GM19328 (cell line): Measurements from ENCODE around the gene JAG2.

Experiments used
- ATAC-seq: cut with Tn5 transposase; IDR thresholded peaks from one replicate; pipeline ENCODE4 v1.9.1; 2021; ENCODE audit warnings: mild to moderate bottlenecking, moderate library complexity; ENCODE audit not compliant: unreplicated experiment

JAG2 gene

DNA sequence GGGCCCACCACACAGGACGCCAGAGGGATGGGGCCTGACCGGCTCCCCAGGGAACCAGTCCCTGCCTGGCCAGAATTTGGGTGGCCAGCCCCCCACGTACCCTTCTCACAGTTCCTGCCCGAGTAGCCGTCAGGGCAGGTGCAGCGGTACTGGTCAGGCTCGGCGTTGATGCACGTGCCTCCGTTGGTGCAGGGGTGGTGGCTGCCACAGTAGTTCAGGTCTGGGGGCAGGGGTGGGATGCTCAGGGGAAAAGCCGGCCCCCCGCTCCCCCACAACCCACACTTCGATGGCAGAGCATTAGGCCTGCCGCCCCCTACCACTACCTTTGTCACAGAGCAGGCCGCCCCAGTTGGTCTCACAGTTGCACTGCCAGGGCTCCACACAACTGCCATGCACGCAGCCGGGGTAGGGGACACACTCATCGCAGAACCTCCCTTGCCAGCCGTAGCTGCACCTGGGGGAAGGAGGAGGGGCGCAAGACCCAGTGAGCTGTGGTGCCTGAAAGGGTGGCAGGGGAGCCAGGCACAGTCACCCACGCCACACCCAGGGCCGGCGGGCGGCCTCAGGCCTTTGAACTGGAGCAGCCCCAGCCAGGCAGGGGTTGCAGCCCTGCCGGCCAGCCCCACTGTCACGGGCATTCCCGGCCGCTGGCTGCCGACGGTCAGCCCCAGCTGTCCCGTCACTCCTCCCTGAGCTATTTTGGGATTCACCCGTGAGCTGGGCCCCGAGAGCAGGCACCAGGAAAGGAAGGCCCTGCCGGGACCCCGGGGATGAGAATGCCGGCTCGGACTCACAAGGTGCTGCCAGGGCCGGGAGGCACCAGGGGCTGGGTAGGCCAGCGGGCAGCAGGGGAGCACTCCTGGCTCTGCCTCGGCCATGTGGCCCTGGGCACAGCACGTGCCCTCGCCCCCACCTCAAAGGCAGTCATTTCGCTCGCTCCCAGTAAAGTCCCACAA lies 16.5 kb downstream of the JAG2 start:
- no peak for ATAC-seq

DNA sequence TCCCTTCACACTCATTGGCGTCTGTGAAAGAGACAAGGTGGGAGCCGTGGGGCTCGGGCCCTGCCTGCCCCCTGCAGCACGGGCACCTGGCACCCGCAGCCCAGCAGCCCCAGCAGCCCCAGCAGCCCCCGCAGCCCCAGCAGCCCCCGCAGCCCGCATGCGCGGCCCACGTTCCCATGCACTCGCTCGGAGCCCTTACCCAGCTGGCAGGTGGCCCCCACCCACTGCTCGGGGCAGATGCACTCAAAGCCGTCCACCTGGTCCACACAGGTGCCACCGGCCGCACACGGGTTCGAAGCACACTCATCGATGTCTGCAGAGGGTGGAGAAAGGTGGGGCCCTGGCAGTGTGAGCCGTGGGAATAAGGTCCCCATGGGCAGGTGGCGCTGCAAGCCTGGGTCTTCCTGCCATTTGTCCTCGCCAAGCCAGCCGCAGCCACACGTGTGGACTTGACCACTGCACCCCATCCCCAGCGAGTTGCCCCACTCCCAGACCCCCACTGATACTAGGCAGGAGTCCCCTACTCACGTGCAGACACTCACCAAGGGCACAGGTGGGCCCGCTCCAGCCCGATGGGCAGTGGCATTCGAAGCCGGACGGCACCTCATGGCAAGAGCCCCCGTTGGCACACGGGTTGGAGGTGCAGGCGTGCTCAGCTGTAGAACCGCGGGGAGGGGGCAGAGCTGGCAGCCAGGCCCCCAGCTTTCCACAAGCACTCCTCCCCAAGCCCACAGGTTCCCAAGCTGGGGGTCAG lies 17.3 kb downstream of the JAG2 start:
- ATAC-seq, result no peak

DNA sequence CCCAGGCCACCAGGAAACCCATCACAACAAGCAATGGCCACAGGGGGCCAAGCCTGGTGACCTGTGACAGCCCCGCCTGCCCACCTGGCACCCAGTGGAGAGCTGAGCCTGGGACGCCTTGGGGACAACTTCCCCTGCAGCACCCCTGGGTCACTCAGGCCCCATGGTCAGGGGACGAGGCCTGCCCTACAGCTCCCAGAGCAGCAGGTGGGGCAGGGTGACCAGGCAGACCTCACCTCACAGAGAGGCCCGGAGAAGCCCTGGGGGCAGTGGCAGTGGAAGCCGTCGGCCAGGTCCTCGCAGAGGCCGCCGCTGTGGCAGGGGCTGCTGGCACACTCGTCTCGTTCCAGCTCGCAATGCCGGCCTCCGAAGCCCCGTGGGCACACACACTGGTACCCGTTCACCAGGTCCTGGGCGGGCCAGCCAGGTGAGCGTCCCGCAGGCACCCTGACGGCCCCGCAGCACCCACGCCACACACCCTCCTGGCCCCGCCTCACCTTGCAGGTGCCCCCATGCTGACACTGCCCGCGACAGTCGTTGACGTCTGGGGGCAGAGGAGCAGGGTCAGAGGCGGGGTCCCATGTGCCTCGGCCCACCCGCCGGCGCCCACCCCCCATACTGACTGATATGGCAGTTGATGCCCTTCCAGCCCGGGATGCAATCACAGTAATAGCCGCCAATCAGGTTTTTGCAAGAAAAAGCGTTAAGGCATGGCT lies 18.1 kb downstream of the JAG2 start:
- no peak for ATAC-seq

DNA sequence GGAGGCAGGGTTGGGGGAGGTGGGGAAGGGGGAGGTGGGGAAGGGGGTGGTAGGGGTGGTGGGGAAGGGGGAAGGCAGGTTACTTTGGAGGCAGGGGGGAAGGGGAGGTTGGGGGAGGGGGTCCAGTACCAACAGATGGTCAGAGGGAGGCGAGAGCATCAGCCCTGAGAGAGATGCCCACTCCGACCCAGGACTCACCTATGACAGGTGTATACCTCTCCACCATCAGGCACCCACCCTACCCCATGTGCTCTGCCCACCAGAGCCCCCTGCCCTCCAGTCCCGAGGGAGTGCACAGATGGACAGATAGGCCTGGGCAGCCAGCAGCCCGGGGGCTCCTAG lies 18.6 kb downstream of the JAG2 start:
- no peak for ATAC-seq

DNA sequence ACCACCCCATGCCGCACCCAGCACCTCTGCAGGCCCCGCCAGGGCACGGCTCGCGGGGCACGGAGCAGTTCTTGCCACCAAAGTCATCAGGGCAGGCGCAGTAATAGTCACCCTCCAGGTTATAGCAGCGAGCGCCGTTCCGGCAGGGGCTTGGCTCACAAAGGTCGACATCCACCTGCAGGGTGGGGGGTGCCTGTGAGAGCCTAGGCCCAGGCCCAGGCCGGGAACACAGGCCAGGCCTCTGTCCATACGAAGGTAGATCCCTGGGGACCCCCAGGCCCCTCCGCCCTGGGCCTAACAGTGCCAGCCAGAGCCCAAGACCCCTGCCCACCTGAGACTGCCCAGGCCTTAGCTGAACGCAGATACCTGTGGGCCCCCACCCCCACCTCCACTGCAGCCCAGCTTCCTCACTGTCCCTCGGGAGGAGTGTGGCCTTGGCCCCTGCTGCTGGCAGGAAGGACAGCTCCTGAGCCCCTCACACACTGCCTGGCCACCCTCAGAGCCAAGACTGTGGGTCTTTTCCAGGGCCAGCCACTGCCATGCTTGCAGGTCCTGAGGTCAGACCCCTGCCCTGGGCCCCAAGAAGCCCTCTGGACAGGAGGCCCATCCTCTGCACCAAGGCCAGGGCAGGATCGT lies 19.3 kb downstream of the JAG2 start:
- ATAC-seq, result no peak

DNA sequence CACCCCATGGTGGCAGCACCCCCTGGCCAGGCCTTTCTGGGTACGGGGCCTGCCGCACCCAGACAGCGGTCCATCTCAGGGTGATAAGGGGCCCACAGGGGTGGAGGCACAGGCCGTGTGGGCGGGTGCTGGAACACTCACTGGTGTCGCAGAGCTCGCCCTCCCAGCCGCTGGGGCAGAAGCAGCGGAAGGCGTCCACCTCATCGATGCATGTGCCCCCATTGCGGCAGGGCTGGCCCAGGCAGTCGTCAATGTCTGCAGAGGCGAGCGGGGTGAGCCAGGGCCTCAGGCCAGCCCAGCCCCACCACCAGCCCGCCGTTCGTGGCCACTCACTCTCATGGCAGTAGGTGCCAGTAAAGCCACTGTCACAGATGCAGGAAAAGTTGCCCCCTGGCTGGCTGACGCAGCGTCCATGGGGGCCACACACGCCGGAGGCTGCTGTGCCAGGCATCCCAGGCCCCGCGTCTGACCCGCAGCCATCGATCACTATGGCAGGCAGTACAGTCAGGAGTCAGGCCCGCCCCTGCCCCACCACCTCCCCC lies 19.9 kb downstream of the JAG2 start:
- ATAC-seq, result no peak

DNA sequence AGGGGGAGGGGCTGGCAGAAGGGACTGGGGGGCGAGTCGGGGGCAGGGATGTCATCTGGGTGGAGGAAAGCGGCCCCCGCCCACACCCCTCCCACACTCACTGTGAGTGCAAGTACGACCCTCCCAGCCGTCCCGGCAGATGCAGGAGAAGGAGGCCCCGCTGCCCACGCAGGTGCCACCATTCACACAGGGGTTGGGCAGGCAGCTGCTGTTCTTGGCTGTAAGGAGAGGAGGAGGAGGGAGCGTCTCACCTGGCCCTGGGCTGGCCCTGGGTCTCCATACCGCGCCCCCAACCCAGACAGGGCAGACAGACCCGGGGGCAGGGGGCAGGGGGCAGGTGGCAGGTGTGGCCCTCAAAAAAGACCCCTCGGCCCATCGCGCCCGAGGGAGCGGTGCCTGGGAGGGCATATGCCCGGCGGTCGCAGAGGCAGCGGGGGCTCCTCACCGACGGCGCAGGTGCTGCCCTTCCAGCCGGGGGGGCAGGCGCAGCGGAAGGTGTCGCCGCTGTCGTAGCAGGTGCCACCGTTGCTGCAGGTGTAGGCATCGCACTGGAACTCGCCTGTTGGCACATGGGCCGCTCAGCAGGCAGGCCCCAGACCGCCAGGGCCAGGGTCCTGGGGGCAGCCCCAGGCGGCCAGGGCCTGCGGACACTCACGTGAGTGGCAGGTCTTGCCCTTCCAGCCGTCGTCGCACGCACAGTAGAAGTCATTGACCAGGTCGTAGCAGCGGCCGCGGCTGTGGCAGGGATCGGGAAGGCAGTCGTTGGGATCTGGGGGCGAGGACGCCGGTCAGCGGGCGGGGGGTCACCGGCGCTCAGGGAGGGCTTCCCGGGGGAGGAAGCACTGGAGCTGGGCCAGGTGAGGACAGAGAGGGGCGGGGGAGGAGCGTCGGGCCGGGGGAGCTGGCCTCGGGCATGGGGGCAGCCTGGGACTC lies 20.6 kb downstream of the JAG2 start:
- ATAC-seq, result no peak

DNA sequence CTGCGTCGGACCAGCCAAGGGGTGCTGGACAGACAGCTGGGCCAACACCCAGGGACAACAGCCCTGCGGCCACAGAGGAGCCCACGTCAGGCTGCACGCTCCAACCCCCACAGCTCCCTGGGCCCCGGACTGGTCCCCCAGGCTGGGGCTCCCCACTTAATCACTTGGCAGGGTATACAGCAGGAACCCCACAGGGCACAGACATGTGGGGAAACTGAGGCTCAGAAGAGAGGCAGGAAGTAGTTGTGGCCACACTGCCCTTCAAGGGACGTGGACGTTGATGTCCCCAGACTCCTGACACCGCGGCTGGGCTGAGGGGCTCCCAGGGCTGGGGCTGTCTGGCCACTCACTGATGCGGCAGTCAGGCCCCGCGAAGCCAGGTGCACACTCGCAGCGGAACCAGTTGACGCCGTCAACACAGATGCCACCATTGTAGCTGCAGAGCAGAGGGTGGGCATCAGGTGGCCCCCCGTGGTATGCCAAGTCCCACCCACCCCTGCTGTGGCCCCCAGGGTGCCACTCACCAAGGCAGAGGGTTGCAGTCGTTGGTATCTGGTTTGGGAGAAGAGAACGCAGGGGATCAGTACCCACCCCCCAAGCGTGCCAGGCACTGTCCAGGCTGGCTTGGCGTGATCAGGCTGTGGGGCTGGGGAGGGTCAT lies 21.5 kb downstream of the JAG2 start:
- no peak for ATAC-seq

DNA sequence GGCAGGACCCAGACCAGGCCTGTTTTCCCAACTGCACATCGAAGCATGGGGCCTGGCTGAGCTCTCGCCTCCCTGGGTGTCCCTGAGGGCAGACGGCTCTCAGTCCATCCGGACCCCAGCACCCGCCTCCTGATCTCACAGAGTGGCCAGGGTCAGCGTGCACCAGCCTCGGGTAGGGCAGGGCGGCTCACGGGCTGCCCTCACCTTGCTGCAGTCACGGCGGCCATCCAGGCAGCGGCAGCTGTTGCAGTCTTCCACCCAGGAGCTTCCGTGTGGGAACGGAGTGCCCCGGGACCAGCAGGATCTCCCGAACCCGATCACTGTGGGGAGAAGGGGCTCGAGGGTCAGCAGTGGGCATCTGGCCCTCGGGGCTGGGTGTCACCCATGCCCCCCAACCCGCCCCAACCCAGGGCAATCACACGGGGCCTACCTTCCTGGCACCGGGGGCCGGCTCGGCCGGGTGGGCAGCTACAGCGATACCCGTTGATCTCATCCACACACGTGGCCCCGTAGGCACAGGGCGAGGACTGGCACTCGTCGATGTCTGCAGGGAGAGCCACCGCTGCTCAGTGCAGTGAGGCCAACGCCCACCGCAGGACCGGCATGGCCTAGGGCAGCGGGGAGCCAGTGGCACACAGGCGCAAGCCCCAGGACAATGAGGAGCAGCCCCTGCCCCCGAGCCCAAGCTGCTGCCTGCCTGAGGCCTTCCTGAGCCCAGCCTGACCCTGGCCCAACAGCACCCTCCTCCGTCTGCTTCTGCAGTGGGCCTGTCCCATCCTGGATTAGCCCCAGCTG lies 22.2 kb downstream of the JAG2 start:
- no peak for ATAC-seq

DNA sequence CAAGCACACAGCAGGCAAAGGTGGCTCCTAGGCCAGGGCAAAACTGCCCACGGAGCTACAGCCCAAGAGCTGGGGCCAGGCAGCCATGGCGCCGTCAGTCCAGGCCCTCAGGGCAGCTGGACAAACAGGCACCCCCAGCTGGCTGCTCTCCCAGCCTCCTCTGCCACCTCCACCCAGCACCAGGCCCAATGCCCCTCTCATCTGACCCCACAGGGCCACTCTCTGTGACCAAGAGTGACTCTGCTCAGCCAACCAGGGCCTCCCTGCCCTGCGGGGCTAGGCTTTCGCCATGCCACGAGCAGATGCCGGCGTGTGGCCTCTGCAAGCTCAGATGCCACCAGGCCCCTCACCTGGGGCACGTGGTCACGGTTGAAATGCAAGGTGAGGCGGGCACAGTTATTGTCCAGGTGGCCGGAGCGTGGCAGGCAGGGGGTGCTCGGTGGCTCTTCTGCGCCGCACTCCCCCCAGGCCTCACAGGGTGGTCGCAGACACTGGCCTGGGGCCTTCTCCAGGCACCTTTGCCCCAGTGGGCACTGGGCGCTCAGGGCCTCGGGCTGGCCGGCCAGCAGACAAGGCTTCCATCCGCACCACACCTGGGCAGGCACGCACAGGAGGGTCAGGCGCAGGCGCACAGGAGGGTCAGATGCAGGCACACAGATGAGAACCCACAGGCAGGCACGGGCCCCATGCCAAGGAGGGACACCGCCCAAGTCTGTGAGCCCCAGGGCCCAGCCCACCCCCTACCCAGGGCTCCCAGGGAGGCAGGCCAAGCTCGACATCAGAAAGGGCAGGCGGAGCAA lies 23.0 kb downstream of the JAG2 start:
- no peak for ATAC-seq

DNA sequence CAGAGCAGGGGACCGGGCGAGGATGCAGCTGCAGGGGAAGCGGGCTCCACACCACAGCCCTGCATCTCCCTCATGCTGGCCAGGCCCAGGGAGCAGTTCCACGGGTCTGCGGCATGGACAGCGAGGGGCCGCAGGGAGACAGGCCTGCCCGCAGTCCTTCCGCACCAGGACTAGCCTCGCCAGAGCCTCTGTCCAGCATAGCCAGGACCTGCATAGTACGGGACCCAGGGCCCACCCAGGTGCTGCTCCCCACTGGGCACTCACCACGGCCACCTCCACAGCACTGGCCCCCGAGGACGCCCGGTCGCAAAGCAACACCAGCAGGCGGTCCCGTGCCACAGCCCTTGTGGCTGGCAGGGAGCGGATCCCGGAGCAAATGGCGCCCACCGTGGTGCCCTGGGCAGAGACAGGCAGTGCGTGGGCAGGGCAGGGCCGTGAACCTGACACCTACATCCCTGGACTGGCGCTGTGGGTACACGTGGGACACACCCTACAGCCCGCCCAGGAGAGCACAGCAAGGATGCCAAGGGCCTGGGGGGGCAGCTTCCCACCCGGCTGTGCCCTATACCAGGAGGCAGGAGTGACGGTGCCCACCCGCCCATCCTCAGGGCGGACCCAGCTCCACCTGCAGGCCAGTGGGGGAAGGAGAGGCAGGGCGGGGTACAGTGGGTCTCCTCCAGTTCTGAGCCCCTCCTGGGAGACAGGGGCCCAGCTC lies 23.8 kb downstream of the JAG2 start:
- ATAC-seq, result no peak

DNA sequence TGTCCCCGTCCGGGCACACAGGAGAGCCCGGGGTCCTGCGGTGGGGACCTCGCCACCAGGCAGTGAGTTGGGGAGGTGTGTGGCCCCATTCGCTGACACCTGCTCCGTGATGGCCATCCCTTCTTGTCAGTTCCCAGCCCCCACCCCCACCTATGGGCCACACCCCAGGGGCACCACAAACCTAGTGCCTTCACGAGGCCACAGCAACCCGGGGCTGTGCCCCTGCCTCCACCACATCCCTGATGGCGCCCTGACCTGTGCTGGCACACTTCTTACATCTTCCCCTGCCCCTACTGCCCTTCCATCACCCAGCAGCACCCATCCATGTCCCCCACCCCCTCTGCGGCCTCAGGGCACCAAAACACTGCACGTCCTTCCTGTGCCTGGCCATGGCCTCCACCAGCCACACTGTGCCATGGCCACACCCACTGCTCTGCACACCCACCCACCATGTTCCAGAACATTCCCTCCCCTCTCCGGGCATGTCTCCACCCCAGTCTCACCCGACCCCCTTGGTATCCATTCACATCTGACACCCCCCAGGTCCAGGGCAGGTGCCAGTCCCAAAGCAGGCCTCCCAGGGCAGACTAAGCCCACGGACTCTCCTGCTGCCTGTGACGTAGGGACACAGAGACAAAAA lies 24.4 kb downstream of the JAG2 start:
- ATAC-seq, result no peak

DNA sequence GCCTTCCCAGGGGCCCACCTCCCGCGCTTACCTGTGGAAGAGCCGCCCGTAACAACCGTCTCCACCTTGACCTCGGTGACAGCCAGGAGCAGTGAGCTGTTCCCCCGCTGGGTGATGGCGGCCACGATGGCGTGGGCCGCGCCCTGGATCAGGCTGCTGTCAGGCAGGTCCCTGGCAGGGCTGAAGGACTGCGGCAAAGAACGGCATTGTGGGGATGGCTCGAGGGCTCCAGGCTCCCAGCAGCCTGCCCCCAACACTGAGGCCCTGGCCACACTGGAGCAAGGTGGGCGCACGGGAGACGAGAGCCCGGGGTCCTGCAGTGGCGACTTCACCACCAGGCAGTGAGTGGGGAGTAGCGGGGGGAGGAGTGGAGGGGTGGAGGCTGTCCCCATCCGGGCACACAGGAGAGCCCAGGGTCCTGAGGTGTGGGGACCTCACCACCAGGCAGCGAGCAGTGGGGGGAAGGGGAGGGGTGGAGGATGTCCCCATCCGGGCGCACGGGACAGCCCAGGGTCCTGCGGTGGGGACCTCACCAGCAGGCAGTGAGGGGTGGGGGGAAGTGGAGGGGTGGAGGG lies 25.0 kb downstream of the JAG2 start:
- ATAC-seq, result no peak

DNA sequence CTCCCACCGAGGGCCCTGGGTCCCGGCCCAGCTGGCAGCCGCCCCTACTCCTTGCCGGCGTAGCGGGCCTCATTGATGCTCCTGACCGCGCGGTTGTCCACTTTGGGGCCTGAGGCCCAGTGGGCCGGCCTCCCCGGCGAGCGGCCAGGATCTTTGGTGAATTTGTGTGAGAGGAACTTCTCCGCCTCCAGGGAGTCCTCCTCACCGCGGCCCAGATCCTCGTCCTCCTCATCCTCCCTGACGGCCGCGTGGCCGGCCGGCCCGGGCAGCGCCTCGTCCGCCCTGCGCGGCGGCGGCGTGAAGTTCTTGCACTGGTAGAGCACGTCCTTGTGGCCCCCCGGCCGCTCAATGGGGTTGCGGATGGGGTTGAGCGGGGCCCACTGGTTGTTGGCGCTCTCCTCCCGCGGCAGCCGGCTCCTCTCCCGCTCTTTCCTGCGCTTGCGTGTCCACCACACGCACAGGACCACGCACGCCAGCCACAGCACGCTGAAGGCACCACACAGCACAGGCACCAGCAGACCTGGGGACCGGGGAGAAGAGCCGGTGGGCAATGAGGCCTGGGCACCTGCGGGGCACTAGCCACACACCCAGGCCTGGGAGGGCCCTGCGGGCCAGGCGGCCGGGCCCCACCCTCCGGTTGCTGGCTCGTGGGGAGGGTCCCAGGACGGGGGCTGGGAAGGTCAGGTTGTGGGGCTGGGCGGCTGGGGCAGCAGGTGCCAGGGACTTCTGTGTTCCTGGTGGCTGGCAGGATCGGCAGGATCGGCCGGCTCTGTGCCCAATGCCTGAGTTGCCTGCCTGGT lies 25.7 kb downstream of the JAG2 start:
- no peak for ATAC-seq
